ACC112 (cell line): ENCODE data around the gene NOX3.

Source experiments
- H2AFZ ChIP-seq: fragments of 200-600 bp; sonication (generic); one replicate; pipeline ENCODE4 v1.6.0; 2017; ENCODE audit warnings: antibody characterized with exemption, low read length; ENCODE audit not compliant: unreplicated experiment
- H3K27ac ChIP-seq: fragments of 200-600 bp; sonication (generic); 2 replicates; pipeline ENCODE4 v1.5.1; 2014; ENCODE audit warnings: low read depth, mild to moderate bottlenecking, antibody characterized with exemption, low read length, moderate library complexity
- H3K27me3 ChIP-seq: fragments of 200-600 bp; sonication (generic); 2 replicates; pipeline ENCODE4 v1.6.1; 2014; ENCODE audit warnings: mild to moderate bottlenecking, antibody characterized with exemption, low read length, moderate library complexity, mixed read lengths; ENCODE audit not compliant: insufficient read depth
- H3K36me3 ChIP-seq: fragments of 200-600 bp; sonication (generic); 2 replicates; pipeline ENCODE4 v1.6.1; 2016; ENCODE audit warnings: mild to moderate bottlenecking, antibody characterized with exemption, low read length, moderate library complexity, mixed read lengths; ENCODE audit not compliant: insufficient read depth
- H3K4me1 ChIP-seq: fragments of 200-600 bp; sonication (generic); one replicate; pipeline ENCODE4 v1.6.1; 2016; ENCODE audit warnings: low read length, mixed read lengths; ENCODE audit not compliant: insufficient read depth, unreplicated experiment, control insufficient read depth
- H3K4me3 ChIP-seq: fragments of 200-600 bp; sonication (generic); 2 replicates; pipeline ENCODE4 v1.5.1; 2014; ENCODE audit warnings: mild to moderate bottlenecking, low read depth, low read length
- H3K79me2 ChIP-seq: fragments of 200-600 bp; sonication (generic); one replicate; pipeline ENCODE4 v1.6.0; 2016; ENCODE audit warnings: low read length; ENCODE audit not compliant: control insufficient read depth, unreplicated experiment, insufficient read depth

The NOX3 gene

GRCh38 chr6:155384321-155384952 lies 71.2 kb downstream of the NOX3 start:
- no peak overlapping the region for H3K4me3 ChIP-seq
- H3K27me3 ChIP-seq = no peaks in the 10 kb centered on the region
- no peak overlapping the region for H2AFZ ChIP-seq
- H3K4me1 ChIP-seq = peaks cover 16% of the 10 kb centered on the region
- H3K36me3 ChIP-seq = no peaks in the 10 kb centered on the region
- H3K79me2 ChIP-seq = no peaks in the 10 kb centered on the region
- H3K27ac ChIP-seq = no peak overlapping the region

DNA sequence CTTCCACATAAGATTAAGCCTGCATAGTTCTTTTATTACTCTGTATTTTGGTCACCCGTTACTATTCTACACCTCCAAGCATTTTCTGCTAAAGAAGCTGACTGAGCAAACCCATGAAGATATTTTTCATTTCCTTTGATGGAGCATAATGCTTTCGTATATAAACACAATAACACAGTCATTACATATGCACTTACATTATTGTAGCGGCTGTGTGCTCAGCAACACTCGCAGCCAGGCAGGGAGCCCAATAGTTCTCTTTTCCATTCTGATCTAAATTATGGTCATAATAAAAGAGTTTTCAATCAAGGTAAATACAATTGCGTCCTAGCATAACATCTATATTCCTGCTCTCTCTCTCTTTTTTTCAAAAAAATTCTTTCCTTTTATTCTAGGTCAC lies 71.7 kb downstream of the NOX3 start:
- no peaks in the 10 kb centered on the region for H3K36me3 ChIP-seq
- H2AFZ ChIP-seq = no peak overlapping the region
- H3K4me1 ChIP-seq = peaks cover 16% of the 10 kb centered on the region
- no peak overlapping the region for H3K4me3 ChIP-seq
- no peaks in the 10 kb centered on the region for H3K79me2 ChIP-seq
- H3K27me3 ChIP-seq = no peaks in the 10 kb centered on the region
- H3K27ac ChIP-seq = no peak overlapping the region

- H2AFZ ChIP-seq = no peak overlapping the region
- H3K79me2 ChIP-seq = no peaks in the 10 kb centered on the region
- no peak overlapping the region for H3K4me3 ChIP-seq
- H3K36me3 ChIP-seq = no peaks in the 10 kb centered on the region
- peaks cover 24% of the 10 kb centered on the region for H3K4me1 ChIP-seq
- H3K27ac ChIP-seq = no peak overlapping the region
- no peaks in the 10 kb centered on the region for H3K27me3 ChIP-seq
Measured at GRCh38 chr6:155382338-155382685, 73.3 kb downstream of the NOX3 start.

- no peaks in the 10 kb centered on the region for H3K79me2 ChIP-seq
- no peak overlapping the region for H3K4me3 ChIP-seq
- H3K4me1 ChIP-seq = peaks cover 29% of the 10 kb centered on the region
- H3K27ac ChIP-seq = no peak overlapping the region
- no peaks in the 10 kb centered on the region for H3K27me3 ChIP-seq
- H2AFZ ChIP-seq = no peak overlapping the region
- no peaks in the 10 kb centered on the region for H3K36me3 ChIP-seq
Measured at GRCh38 chr6:155381673-155382337, 73.8 kb downstream of the NOX3 start.

- Histone ChIP-seq H3K27me3 (no peaks in the 10 kb centered on the region), H3K79me2 (no peaks in the 10 kb centered on the region), H3K4me1 (peaks cover 37% of the 10 kb centered on the region), H3K27ac (no peak overlapping the region), H2AFZ (no peak overlapping the region), H3K4me3 (no peak overlapping the region), H3K36me3 (no peaks in the 10 kb centered on the region)
Measured at GRCh38 chr6:155380666-155381332, 74.8 kb downstream of the NOX3 start.

- no peak overlapping the region for H3K27ac ChIP-seq
- H2AFZ ChIP-seq = no peak overlapping the region
- no peaks in the 10 kb centered on the region for H3K27me3 ChIP-seq
- no peaks in the 10 kb centered on the region for H3K36me3 ChIP-seq
- H3K79me2 ChIP-seq = no peaks in the 10 kb centered on the region
- peaks cover 37% of the 10 kb centered on the region for H3K4me1 ChIP-seq
- no peak overlapping the region for H3K4me3 ChIP-seq
Measured at GRCh38 chr6:155378724-155379123, 76.9 kb downstream of the NOX3 start.

- peak overlapping the region; percentile 70 for H2AFZ ChIP-seq
- no peaks in the 10 kb centered on the region for H3K36me3 ChIP-seq
- peaks cover 37% of the 10 kb centered on the region for H3K4me1 ChIP-seq
- H3K27ac ChIP-seq = no peak overlapping the region
- no peaks in the 10 kb centered on the region for H3K79me2 ChIP-seq
- no peak overlapping the region for H3K4me3 ChIP-seq
- no peaks in the 10 kb centered on the region for H3K27me3 ChIP-seq
Measured at GRCh38 chr6:155378276-155378675, 77.4 kb downstream of the NOX3 start.

- Histone ChIP-seq H3K27ac (peak overlapping the region; percentile 79), H3K27me3 (no peaks in the 10 kb centered on the region), H3K4me1 (peaks cover 30% of the 10 kb centered on the region), H3K4me3 (peak overlapping the region; percentile 14; the same call in 1 of the 2 replicates), H3K79me2 (no peaks in the 10 kb centered on the region), H3K36me3 (no peaks in the 10 kb centered on the region), H2AFZ (peak overlapping the region; percentile 70)
Measured at GRCh38 chr6:155377061-155377460, 78.6 kb downstream of the NOX3 start.

- no peak overlapping the region for H3K4me3 ChIP-seq
- H2AFZ ChIP-seq = peak overlapping the region; percentile 2
- H3K27me3 ChIP-seq = no peaks in the 10 kb centered on the region
- no peaks in the 10 kb centered on the region for H3K36me3 ChIP-seq
- no peak overlapping the region for H3K27ac ChIP-seq
- H3K4me1 ChIP-seq = peaks cover 21% of the 10 kb centered on the region
- H3K79me2 ChIP-seq = no peaks in the 10 kb centered on the region
Measured at GRCh38 chr6:155375801-155376200, 79.8 kb downstream of the NOX3 start.

- no peak overlapping the region for H3K4me3 ChIP-seq
- H3K4me1 ChIP-seq = peaks cover 21% of the 10 kb centered on the region
- H2AFZ ChIP-seq = no peak overlapping the region
- H3K36me3 ChIP-seq = no peaks in the 10 kb centered on the region
- H3K27me3 ChIP-seq = no peaks in the 10 kb centered on the region
- no peak overlapping the region for H3K27ac ChIP-seq
- no peaks in the 10 kb centered on the region for H3K79me2 ChIP-seq
Measured at GRCh38 chr6:155374681-155375080, 81.0 kb downstream of the NOX3 start.

- H3K79me2 ChIP-seq = no peaks in the 10 kb centered on the region
- H3K27me3 ChIP-seq = no peaks in the 10 kb centered on the region
- H3K4me3 ChIP-seq = no peak overlapping the region
- H3K36me3 ChIP-seq = no peaks in the 10 kb centered on the region
- peaks cover 21% of the 10 kb centered on the region for H3K4me1 ChIP-seq
- no peak overlapping the region for H2AFZ ChIP-seq
- H3K27ac ChIP-seq = no peak overlapping the region
Measured at GRCh38 chr6:155373276-155373675, 82.4 kb downstream of the NOX3 start.
